Transverse colon (tissue), 4 donors: ENCODE results near the gene LRP2.

Source experiments
- CTCF ChIP-seq, 5 experiments: fragments of 200-600 bp in 3 of 5; fragments of 450-650 bp in 2 of 5; sonication (generic) in 3 of 5; IDR thresholded peaks; 1 replicate in 2 of 5; 2 replicates in 3 of 5; pipeline ENCODE4 v1.5.1; 2016 to 2017; ENCODE audit warnings: antibody characterized with exemption in 5 of 5, inconsistent platforms in 3 of 5, mild to moderate bottlenecking in 2 of 5, moderate library complexity in 1 of 5
- POLR2A ChIP-seq: fragments of 450-650 bp; IDR thresholded peaks from one replicate; pipeline ENCODE4 v1.6.1; 2016; ENCODE audit warnings: antibody characterized with exemption, mild to moderate bottlenecking, moderate library complexity
- POLR2AphosphoS5 ChIP-seq, 3 donors: sonication (generic); formaldehyde crosslinking; IDR thresholded peaks; one replicate each; pipeline ENCODE4 v1.6.1; 2016; ENCODE audit warnings: antibody characterized with exemption in 3 of 3

- TF ChIP-seq CTCF (IDR thresholded peaks at IDR 0.05) (no peak), POLR2AphosphoS5 (IDR thresholded peaks at IDR 0.05) (no peak), POLR2A (no peak)
These were observed 172.0 kb downstream of the LRP2 start for GRCh38 chr2:169190197-169190775.
